ENCODE data around the gene NXF1. TPM values are rescaled to one million over a fixed set of nuclear protein-coding genes. Genes with fewer than 3 reads are reported as not detected.
A peak's percentile ranks its signal among the peaks of the same experiment; 100 is the strongest.
"Not testable (repeated sequence)": the region's sequence is repeated elsewhere in the genome, so short reads cannot be mapped to it uniquely, and the experiment has no call there.

Gene NXF1
- total and polyA plus RNA-seq, 3 donors from 2014 or later = 88.3 to 98.7 (median 94.6) TPM

DNA sequence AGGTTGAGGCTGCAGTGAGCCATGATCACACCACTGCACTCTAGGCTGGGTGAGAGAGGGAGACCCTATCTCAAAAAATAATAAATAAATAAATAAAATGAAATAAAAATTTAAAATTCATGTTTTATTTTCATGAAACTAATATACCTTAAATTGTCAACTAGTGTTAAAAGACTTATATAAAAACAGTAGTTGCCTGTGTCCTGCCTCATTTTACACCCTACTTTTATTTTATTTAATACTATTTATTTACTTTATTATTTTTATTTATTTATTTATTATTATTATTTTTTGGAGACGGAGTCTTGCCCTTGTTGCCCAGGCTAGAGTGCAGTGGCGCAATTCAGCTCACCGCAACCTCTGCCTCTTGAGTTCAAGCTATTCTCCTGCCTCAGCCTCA lies 38.9 kb upstream of the NXF1 start:
- Histone ChIP-seq H3K27ac (no peak overlapping the region), H3K36me3 (ENCODE audit: low read depth, missing control alignments) (no peaks in the 10 kb centered on the region), H3K27me3 (no peaks in the 10 kb centered on the region), H3K4me3 (no peak overlapping the region), H3K9me3 (no peaks in the 10 kb centered on the region), H3K4me1 (peaks cover 8% of the 10 kb centered on the region)
- intact Hi-C loops (cut with DNase I; ENCODE audit: low total_unique reads) = no loop called here
- TF ChIP-seq, protein P1, sequence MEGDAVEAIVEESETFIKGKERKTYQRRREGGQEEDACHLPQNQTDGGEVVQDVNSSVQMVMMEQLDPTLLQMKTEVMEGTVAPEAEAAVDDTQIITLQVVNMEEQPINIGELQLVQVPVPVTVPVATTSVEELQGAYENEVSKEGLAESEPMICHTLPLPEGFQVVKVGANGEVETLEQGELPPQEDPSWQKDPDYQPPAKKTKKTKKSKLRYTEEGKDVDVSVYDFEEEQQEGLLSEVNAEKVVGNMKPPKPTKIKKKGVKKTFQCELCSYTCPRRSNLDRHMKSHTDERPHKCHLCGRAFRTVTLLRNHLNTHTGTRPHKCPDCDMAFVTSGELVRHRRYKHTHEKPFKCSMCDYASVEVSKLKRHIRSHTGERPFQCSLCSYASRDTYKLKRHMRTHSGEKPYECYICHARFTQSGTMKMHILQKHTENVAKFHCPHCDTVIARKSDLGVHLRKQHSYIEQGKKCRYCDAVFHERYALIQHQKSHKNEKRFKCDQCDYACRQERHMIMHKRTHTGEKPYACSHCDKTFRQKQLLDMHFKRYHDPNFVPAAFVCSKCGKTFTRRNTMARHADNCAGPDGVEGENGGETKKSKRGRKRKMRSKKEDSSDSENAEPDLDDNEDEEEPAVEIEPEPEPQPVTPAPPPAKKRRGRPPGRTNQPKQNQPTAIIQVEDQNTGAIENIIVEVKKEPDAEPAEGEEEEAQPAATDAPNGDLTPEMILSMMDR (IDR thresholded peaks at IDR 0.05) = no peak
- no peak for TF ChIP-seq POLR2A (IDR thresholded peaks at IDR 0.05)
- no peak for DNase-seq
- 94 to 96% methylated on average over 3 of the region's 3 CpGs for WGBS, 2 donors

DNA sequence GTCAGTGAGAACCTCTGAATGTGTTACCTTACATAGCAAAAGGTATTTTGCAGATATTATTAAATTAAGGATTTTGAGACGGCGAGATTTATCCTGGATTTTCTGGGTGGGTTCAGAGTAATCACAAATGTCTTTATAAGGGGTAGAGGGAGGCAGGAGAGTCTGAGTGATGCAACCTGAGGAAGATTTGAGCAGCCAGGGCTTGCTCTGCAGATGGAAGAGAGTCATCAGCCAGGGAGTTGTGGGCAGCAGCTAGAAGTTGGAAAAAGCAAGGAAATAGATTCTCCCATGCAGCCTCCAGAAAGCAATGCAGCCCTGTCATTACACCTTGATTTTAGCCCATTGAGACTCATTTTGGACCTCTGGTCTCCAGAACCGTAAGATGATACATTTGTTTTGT lies 38.2 kb upstream of the NXF1 start:
- DNase-seq = no peak
- no peaks in the 10 kb centered on the region for H3K27me3 ChIP-seq
- TF ChIP-seq, protein P1 (IDR thresholded peaks at IDR 0.05) = no peak
- TF ChIP-seq POLR2A (IDR thresholded peaks at IDR 0.05) = no peak
- peaks cover 8% of the 10 kb centered on the region for H3K4me1 ChIP-seq
- H3K36me3 ChIP-seq (ENCODE audit: low read depth, missing control alignments) = no peaks in the 10 kb centered on the region
- no peak overlapping the region for H3K27ac ChIP-seq
- H3K9me3 ChIP-seq = no peaks in the 10 kb centered on the region
- intact Hi-C loops (cut with DNase I; ENCODE audit: low total_unique reads) = no loop called here
- H3K4me3 ChIP-seq = no peak overlapping the region
- WGBS, 2 donors = 70 to 74% methylated on average over 3 of the region's 3 CpGs

DNA sequence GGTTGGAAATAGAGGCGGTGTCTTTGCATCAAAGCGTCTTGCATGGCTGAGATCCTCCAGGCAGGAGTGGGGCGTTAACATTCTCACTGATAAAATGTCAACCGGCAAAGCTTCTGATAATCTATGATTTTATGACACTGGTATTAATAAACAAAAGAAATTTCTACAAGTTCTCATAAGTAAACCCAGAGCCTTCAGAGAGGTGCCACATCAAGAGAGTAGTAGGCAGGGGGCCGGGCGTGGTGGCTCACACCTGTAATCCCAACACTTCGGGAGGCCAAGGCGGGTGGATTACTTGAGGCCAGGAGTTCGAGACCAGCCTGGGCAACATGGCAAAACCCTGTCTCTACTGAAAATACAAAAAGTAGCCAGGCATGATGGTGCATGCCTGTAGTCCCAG lies 37.7 kb upstream of the NXF1 start:
- H3K27me3 ChIP-seq; intact Hi-C loops (cut with DNase I; ENCODE audit: low total_unique reads); H3K4me1 ChIP-seq; DNase-seq; H3K36me3 ChIP-seq (ENCODE audit: low read depth, missing control alignments); H3K9me3 ChIP-seq: not testable (repeated sequence)
- 51 to 62% methylated on average over 9 of the region's 9 CpGs for WGBS, 2 donors
- Histone ChIP-seq H3K27ac (peak overlapping the region; percentile 98 to 99), H3K4me3 (peak overlapping the region in 1 of 2 donors; percentile 90)

DNA sequence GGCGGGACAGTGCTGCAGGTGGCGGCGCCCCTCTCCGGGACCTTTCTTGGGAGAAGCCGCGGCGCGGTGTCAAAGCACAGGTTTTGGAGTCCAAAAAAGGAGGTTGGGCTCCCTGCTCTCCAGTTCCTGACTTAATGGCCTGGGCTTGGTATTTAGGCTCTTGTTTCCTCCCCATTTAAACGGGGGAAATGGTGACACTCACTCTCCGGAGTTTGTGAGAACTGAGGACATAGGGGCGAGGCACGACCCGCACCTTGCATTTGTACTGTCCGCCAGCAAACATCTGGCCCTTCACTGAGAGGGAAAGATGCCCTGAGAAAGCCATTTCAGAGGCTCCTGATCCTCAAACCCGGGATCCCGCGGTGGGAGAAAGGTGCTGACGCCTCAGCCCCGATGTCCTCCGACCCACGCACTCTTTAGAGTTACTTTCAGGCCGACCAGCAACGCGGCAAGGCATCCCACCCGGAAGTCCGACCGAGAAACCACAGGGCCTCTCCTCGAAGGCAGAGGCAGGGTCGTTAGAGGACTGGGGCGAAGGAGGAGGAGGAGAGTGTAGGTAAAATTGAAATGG lies 37.0 kb upstream of the NXF1 start:
- intact Hi-C loops (cut with DNase I; ENCODE audit: low total_unique reads) = no loop called here
- Histone ChIP-seq H3K36me3 (ENCODE audit: low read depth, missing control alignments) (no peaks in the 10 kb centered on the region), H3K27ac (peak overlapping the region; percentile 98 to 99), H3K9me3 (no peaks in the 10 kb centered on the region), H3K27me3 (no peaks in the 10 kb centered on the region), H3K4me1 (peaks cover 8% of the 10 kb centered on the region), H3K4me3 (peak overlapping the region; percentile 55 to 90)
- peak; percentile 48 for DNase-seq
- WGBS, 2 donors = 4 to 6% methylated on average over 30 of the region's 30 CpGs
- TF ChIP-seq POLR2A (IDR thresholded peaks at IDR 0.05) = no peak
- TF ChIP-seq, protein P1 (IDR thresholded peaks at IDR 0.05) = no peak

DNA sequence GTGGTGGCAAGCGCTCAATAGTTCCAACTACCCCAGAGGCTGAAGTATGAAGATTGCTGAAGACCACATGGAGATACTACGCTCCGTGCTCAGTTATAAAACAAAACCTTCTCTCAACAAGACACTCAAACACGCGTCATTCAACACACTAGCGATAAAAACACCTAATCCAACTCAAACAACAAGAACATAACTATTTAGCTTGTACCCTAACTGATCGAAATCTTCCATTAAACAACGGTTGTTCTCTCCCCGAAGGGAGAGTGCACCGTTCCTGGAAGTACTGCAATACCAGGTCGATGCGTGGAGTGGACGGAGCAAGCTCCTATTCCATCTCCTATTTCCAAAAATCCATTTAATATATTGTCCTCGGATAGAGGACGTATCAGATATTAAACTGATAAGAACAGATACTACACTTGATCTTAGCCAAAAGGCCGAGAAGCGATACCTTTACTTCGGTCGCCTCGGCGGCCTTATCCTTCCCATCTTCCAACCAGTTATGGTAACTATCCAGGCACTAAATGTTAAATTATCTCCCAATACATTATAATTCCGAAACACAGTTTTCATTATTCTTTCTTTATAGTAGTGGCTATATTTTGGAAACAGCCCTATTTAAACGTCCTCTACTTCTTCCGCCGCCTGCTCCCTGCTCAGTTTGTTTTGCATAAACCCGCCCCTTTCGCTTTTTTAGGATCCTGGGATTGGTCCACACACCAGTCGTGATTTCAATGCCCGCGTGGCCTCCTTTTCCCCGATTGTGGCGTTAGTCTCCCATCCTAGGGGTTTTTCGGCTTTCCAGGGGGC lies 36.3 kb upstream of the NXF1 start:
- H3K27me3 ChIP-seq = no peaks in the 10 kb centered on the region
- intact Hi-C loops (cut with DNase I; ENCODE audit: low total_unique reads) = no loop called here
- peak overlapping the region; percentile 75 to 90 for H3K4me3 ChIP-seq
- peak; percentile 93 for TF ChIP-seq POLR2A (IDR thresholded peaks at IDR 0.05)
- TF ChIP-seq, protein P1 (IDR thresholded peaks at IDR 0.05) = no peak
- 0% methylated on average over 33 of the region's 33 CpGs for WGBS, 2 donors
- H3K27ac ChIP-seq = peak overlapping the region; percentile 98 to 99
- no peaks in the 10 kb centered on the region for H3K9me3 ChIP-seq
- no peaks in the 10 kb centered on the region for H3K36me3 ChIP-seq (ENCODE audit: low read depth, missing control alignments)
- DNase-seq = peak; percentile 93
- H3K4me1 ChIP-seq = peaks cover 8% of the 10 kb centered on the region

DNA sequence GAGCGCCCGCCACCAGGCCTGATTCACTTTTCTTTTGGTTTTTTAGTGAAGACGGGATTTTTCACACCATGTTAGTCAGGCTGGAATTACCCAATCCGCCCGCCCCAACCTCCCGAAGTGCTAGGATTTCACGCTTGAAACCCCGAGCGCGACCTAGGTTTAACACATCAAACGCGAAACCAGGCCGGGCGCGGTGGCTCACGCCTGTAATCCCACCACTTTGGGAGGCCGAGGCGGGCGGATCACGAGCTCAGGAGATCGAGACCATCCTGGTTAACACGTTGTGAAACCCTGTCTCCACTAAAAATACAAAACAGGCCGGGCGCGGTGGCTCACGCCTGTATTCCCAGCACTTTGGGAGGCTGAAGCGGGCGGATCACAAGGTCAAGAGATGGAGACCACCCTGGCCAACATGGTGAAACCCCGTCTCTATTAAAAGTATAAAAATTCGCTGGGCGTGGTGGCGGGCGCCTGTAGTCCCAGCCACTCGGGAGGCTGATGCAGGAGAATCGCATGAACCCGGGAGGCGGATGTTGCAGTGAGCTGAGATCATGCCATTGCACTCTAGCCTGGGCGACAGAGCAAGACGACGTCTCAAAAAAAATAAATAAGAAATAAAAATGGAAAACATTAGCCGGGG lies 35.6 kb upstream of the NXF1 start:
- DNase-seq = peak; percentile 75
- Histone ChIP-seq H3K27ac (peak overlapping the region; percentile 98 to 99), H3K4me3 (peak overlapping the region; percentile 75 to 90)
- H3K4me1 ChIP-seq; intact Hi-C loops (cut with DNase I; ENCODE audit: low total_unique reads); H3K9me3 ChIP-seq; H3K27me3 ChIP-seq; H3K36me3 ChIP-seq (ENCODE audit: low read depth, missing control alignments): not testable (repeated sequence)
- WGBS, 2 donors = 0 to 1% methylated on average over 40 to 41 of the region's 41 CpGs
